OCI-LY1 (cell line): ENCODE measurements around the gene MT1X.

Experiments used
- H2AFZ ChIP-seq: fragments of 200-600 bp; sonication (generic), shearing (Covaris generic); 2 replicates; pipeline ENCODE4 v1.6.0; 2014; ENCODE audit warnings: antibody characterized with exemption, mild to moderate bottlenecking, low read length
- H3F3A ChIP-seq: fragments of 200-600 bp; sonication (generic), shearing (Covaris generic); 2 replicates; pipeline ENCODE4 v1.6.0; 2014; ENCODE audit warnings: mild to moderate bottlenecking, antibody characterized with exemption, low read length, moderate library complexity; ENCODE audit not compliant: insufficient read depth
- H3K27ac ChIP-seq: fragments of 200-600 bp; sonication (generic); 2 replicates; pipeline ENCODE4 v1.5.1; 2014; ENCODE audit warnings: low read length, mixed run types, mild to moderate bottlenecking, low read depth; ENCODE audit not compliant: poor library complexity, severe bottlenecking
- H3K27me3 ChIP-seq: fragments of 200-600 bp; sonication (generic); 2 replicates; pipeline ENCODE4 v1.6.0; 2014; ENCODE audit warnings: antibody characterized with exemption, mild to moderate bottlenecking, low read length, moderate library complexity; ENCODE audit not compliant: insufficient read depth
- H3K36me3 ChIP-seq: fragments of 200-600 bp; sonication (generic); 2 replicates; pipeline ENCODE4 v1.6.1; 2014; ENCODE audit warnings: mild to moderate bottlenecking, antibody characterized with exemption, low read length, moderate library complexity, mixed read lengths; ENCODE audit not compliant: insufficient read depth
- H3K4me1 ChIP-seq: fragments of 200-600 bp; sonication (generic); 2 replicates; pipeline ENCODE4 v1.5.1; 2014; ENCODE audit warnings: mild to moderate bottlenecking, low read length, moderate library complexity; ENCODE audit not compliant: insufficient read depth, severe bottlenecking
- H3K4me2 ChIP-seq: fragments of 200-600 bp; sonication (generic), shearing (Covaris generic); 2 replicates; pipeline ENCODE4 v1.6.1; 2014; ENCODE audit warnings: low read length
- H3K4me3 ChIP-seq: fragments of 200-600 bp; sonication (generic); 2 replicates; pipeline ENCODE4 v1.5.1; 2014; ENCODE audit warnings: low read length, low read depth, mild to moderate bottlenecking, mixed read lengths; ENCODE audit not compliant: poor library complexity, severe bottlenecking
- H3K79me2 ChIP-seq: fragments of 200-600 bp; shearing (Covaris generic); 2 replicates; pipeline ENCODE4 v1.6.1; 2016; ENCODE audit warnings: mixed run types, low read length, mixed read lengths; ENCODE audit not compliant: insufficient read depth
- H3K9ac ChIP-seq: fragments of 200-600 bp; sonication (generic), shearing (Covaris generic); 2 replicates; pipeline ENCODE4 v1.6.1; 2014; ENCODE audit warnings: mild to moderate bottlenecking, low read length, mixed read lengths
- H3K9me2 ChIP-seq: fragments of 200-600 bp; sonication (generic), shearing (Covaris generic); 2 replicates; pipeline ENCODE4 v1.6.1; 2014; ENCODE audit warnings: low read depth, mild to moderate bottlenecking, low read length, mixed read lengths
- H3K9me3 ChIP-seq: fragments of 200-600 bp; shearing (Covaris generic); 2 replicates; pipeline ENCODE4 v1.6.1; 2014; ENCODE audit warnings: low read length, mixed read lengths
- H4K20me1 ChIP-seq: fragments of 200-600 bp; sonication (generic), shearing (Covaris generic); 2 replicates; pipeline ENCODE4 v1.6.0; 2016; ENCODE audit warnings: mild to moderate bottlenecking, low read length; ENCODE audit not compliant: insufficient read depth
- EZH2 ChIP-seq: fragments of 200-600 bp; sonication (generic), shearing (Covaris generic); IDR thresholded peaks from 2 replicates; pipeline ENCODE4 v1.8.0; 2017; ENCODE audit warnings: borderline replicate concordance, mixed run types, mild to moderate bottlenecking, antibody characterized with exemption, low read length, moderate library complexity, mixed read lengths
- TF ChIP-seq, protein P1 (sequence below): fragments of 200-600 bp; sonication (generic), shearing (Covaris generic); IDR thresholded peaks from 2 replicates; pipeline ENCODE4 v1.5.1; 2017; ENCODE audit warnings: mild to moderate bottlenecking, antibody characterized with exemption, low read length, moderate library complexity, mixed read lengths

The MT1X gene

DNA sequence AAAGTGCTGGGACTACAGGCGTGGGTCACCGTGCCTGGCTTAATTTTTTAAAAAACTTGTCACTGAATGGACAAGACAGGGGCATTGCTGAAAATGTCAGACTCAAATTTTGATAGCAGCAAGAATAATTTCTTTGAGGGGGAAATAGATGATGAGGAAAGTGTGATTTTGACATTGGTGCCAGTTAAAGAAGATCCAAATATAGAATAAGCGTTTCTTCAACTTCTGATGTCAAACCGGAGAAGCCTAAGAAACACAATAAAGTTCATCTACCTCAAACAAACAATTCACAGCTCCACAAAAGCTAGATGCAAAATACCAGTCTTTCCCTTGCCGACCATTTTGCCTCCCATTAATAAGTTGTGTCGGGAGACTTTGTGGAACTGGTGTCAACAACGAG is 4.5 kb downstream of the MT1X start:
- Histone ChIP-seq H3K9me3 (no peaks in the 10 kb centered on the region), H3K27ac (no peak overlapping the region), H4K20me1 (no peaks in the 10 kb centered on the region), H2AFZ (no peak overlapping the region), H3K9me2 (no peaks in the 10 kb centered on the region), H3K36me3 (no peaks in the 10 kb centered on the region), H3F3A (no peaks in the 10 kb centered on the region), H3K4me1 (peaks cover 11% of the 10 kb centered on the region), H3K27me3 (no peaks in the 10 kb centered on the region; the same call in 1 of the 2 replicates), H3K79me2 (no peaks in the 10 kb centered on the region), H3K4me3 (no peak overlapping the region), H3K4me2 (no peak overlapping the region), H3K9ac (no peak overlapping the region)
- TF ChIP-seq, protein P1, sequence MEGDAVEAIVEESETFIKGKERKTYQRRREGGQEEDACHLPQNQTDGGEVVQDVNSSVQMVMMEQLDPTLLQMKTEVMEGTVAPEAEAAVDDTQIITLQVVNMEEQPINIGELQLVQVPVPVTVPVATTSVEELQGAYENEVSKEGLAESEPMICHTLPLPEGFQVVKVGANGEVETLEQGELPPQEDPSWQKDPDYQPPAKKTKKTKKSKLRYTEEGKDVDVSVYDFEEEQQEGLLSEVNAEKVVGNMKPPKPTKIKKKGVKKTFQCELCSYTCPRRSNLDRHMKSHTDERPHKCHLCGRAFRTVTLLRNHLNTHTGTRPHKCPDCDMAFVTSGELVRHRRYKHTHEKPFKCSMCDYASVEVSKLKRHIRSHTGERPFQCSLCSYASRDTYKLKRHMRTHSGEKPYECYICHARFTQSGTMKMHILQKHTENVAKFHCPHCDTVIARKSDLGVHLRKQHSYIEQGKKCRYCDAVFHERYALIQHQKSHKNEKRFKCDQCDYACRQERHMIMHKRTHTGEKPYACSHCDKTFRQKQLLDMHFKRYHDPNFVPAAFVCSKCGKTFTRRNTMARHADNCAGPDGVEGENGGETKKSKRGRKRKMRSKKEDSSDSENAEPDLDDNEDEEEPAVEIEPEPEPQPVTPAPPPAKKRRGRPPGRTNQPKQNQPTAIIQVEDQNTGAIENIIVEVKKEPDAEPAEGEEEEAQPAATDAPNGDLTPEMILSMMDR, result no peak
- TF ChIP-seq EZH2, result no peak

DNA sequence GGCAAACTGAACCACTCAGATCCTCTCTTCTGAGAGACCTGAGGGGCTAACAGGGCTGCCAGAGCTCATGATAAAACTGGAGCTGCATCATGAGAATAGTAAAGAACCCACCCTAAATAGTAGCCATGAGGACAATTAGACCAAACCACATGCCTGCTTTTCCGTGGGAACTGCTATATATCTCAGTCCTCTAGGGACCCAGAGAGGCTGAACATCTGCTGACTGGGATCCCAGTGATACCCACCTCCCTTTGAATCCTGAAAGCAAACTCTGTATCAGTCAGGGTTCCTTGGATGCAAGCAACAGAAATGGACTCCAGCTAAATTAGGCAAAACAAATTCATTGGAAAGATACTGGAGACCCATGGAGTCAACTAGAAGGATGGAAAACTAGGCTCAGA is 6.5 kb downstream of the MT1X start:
- Histone ChIP-seq H3K27me3 (no peaks in the 10 kb centered on the region; the same call in 1 of the 2 replicates), H3K9ac (no peak overlapping the region), H3K4me3 (no peak overlapping the region), H3K36me3 (no peaks in the 10 kb centered on the region), H2AFZ (no peak overlapping the region), H3F3A (no peaks in the 10 kb centered on the region), H3K9me3 (no peaks in the 10 kb centered on the region), H3K4me2 (no peak overlapping the region), H3K79me2 (no peaks in the 10 kb centered on the region), H3K9me2 (no peaks in the 10 kb centered on the region), H3K27ac (no peak overlapping the region), H3K4me1 (no peaks in the 10 kb centered on the region), H4K20me1 (no peaks in the 10 kb centered on the region)
- TF ChIP-seq EZH2, result no peak
- TF ChIP-seq, protein P1, result no peak

- no peaks in the 10 kb centered on the region for H4K20me1 ChIP-seq
- no peaks in the 10 kb centered on the region for H3K79me2 ChIP-seq
- no peak overlapping the region for H2AFZ ChIP-seq
- H3K27ac ChIP-seq, result no peak overlapping the region
- H3K4me1 ChIP-seq, result no peaks in the 10 kb centered on the region
- no peaks in the 10 kb centered on the region for H3F3A ChIP-seq
- H3K9me2 ChIP-seq, result no peaks in the 10 kb centered on the region
- H3K36me3 ChIP-seq, result no peaks in the 10 kb centered on the region
- no peaks in the 10 kb centered on the region for H3K9me3 ChIP-seq
- no peak overlapping the region for H3K9ac ChIP-seq
- TF ChIP-seq EZH2, result no peak
- TF ChIP-seq, protein P1, result no peak
- H3K27me3 ChIP-seq, result no peaks in the 10 kb centered on the region; the same call in 1 of the 2 replicates
- no peak overlapping the region for H3K4me2 ChIP-seq
- no peak overlapping the region for H3K4me3 ChIP-seq
These were observed 6.9 kb downstream of the MT1X start for GRCh38 chr16:56689171-56689570.
